COLO829 (cell line): ENCODE measurements around the gene FNIP1.
"Not testable (repeated sequence)": the region's sequence is repeated elsewhere in the genome, so short reads cannot be mapped to it uniquely, and the experiment has no call there.

Experiments
- DNase-seq: peaks from one replicate; pipeline ENCODE4 v3.0.0; 2012; ENCODE audit warnings: low spot score

Gene FNIP1

DNA sequence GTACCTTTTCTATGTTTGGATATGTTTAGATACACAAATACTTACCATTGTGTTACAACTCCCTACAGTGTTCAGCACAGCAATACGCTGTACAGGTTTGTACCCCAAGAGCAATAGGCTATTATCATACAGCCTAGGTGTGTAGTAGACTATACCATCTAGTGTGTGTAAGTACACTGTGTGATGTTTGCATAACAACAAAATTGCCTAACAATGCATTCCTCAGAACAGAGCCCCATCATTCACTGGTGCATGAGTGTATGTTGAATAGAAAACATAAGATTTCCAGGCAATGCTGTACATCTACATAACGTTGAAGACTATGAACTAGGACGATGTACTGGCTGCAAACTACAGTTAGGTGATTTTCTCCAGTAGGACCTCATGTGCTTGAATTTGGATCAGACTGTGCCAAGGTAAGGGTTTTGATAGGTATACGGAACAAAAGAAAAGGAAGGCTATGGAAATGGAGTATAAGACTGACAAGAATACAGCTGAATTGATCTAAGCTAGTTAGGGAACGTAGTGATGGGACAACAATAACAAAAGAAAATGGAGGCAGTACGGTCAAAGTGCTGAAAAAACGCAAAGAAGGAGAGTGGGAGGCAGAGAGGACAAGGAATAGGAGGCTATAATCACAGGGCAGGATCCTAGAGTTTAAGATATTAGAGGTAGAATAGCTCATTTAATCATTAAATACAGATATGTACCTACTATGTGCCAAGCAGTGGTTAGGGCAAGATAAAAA lies 46.9 kb downstream of the FNIP1 start:
- DNase-seq: no peak

DNA sequence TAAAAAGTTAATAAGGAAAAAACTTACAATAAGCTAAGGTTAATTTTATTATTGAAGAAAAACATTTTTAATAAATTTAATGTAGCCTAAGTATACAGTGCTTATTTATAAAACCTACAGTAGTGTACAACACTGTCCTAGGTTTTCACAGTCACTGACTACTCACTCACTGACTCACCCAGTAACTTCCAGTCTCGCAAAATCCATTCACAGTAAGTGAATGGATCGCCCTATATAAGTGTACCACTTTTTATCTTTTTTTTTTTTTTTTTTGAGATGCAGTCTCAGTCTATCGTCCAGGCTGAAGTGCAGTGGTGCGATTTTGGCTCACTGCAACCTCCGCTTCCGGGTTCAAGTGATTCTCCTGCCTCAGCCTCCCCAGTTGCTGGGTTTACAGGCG lies 47.7 kb downstream of the FNIP1 start:
- no peak for DNase-seq

DNA sequence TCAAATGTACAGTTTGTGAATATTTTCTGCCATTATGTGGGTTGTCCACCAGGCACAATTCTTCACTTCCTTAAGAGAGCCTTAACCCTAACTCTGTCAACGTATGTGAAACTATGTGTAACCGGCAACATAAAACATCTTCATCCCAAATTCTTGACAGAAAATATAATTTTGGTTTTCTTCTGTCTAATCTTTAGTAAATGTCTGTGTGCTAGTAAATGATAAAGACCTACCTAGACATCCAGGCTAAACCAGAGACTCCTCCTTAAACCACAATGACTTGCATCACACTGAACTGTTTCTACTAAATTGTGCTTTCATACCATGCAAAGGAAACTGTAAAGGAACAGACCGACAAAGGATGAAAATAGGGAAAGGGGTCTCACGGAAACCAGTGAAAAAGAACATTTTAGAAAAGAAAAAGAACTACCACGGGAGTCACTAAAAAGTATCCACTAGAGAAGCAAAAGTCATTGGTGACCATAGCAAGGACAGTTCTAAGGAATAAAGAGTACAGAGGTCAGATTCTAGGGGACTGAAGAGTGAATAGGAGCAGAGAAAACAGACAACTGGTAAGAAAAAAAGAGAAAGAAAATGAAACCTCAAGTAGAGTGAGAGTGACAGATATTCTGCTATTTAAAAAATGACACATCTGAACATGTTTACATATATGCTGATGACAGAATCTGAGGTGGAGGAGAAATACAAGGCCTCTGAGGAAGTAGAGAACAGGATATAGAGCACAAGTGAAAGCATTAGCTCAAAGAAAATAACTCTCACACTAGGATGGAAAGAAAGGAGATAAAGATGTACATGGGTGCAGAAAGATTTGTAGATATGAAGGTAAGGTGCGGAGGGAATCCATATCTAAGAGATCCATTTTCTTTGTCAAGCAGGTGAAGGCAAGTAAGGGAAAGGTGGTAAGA lies 49.4 kb downstream of the FNIP1 start:
- DNase-seq: no peak

DNA sequence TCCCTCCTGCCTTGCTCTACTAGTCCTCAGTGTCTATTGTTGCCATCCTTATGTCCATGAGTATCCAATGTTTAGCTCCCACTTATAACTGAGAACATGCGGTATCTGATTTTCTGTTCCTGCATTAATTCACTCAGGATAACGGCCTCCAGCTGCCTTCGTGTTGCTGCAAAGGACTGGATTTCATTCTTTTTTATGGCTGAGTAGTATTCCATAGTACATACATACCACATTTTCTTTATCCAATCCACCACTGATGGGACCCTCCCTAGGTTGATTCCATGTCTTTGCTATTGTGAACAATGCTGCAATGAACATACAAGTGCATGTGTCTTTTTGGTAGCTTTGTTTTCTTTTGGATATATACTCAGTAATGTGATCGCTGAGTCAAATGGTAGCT lies 50.4 kb downstream of the FNIP1 start:
- DNase-seq: no peak

DNA sequence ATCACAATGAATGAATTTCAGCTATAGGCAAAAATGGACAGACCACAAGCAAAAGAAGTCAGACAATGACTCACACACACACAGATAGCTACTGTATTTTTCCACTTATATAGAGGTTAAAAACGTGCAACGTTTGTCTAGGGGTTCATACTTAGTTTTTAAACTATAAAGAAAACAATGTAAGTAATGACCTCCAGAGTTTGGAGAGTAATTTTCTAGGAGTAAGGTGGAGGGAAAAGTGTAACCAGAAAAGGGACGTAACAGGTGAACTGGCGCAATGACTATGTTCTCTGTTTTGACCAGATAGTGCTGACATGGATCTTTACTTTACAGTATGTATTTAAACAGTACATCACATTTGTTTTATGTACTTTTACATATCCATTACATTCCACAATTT lies 51.1 kb downstream of the FNIP1 start:
- DNase-seq: no peak

DNA sequence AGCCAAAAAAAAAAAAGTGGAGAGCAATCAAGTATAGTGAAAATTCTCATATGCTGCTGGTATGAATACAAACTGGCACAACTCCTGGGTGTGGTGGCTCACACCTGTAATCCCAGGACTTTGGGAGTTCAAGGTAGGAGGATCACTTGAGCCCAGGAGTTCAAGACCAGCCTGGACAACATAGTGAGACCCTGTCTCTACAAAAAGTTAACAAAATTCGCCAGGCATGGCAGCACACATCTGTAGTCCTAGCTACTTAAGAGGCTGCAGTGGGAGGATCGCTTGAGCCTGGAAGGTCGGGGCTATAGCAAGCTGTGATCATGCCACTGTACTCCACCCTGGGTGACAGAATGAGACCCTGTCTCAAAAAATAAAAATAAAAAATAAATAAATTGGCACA lies 51.7 kb downstream of the FNIP1 start:
- DNase-seq: no peak

DNA sequence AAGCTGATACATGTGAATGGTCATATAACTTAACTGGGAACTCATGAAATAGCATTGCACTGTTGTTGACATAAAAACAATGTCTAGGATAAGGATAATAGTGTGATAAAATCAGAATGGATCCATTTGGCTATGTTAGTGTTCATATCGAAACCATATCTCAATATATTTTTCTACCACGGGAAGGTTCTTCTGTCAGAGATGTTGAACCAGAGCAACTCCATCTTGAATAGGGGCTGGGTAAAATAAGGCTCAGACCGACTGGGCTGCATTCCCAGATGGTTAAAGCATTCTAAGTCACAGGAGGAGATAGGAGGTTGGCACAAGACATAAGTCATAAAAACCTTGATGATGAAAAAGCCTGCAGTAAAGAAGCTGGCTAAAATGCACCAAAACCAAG lies 56.3 kb downstream of the FNIP1 start:
- no peak for DNase-seq

DNA sequence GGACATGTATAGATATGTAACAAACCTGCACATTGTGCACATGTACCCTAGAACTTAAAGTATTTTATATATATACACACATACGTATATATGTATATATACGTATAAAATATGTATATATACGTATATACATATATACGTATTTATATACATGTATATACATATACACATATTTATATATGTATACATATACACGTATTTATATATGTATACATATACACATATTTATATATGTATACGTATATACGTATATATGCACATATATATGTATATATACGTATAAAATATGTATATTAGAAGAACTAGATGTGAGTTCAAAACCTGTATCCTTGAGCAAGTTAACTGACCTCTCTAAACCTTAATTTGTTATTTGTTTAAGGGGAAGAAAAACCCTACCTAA lies 61.4 kb downstream of the FNIP1 start:
- DNase-seq: no peak

DNA sequence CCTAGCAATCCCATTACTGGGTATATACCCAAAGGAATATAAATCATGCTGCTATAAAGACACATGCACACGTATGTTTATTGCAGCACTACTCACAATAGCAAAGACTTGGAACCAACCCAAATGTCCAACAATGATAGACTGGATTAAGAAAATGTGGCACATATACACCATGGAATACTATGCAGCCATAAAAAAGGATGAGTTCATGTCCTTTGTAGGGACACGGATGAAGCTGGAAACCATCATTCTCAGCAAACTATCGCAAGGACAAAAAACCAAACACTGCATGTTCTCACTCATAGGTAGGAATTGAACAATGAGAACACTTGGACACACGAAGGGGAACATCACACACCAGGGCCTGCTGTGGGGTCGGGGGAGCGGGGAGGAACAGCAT lies 61.9 kb downstream of the FNIP1 start:
- not testable (repeated sequence) for DNase-seq

DNA sequence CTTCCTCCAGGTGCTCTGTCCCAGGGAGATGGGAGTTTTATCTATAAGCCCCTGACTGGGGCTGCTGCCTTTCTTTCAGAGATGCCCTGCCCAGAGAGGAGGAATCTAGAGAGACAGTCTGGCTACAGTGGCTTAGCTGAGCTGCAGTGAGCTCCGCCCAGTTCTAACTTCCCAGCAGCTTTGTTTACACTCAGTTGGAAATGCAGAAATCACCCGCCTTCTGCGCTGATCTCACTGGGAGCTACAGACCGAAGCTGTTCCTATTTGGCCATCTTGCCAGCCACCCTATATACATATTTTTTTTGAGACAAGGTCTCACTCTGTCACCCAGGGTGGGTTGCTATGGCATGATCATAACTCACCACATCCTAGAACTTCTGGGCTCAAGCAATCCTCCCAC lies 67.5 kb downstream of the FNIP1 start:
- DNase-seq: not testable (repeated sequence)

DNA sequence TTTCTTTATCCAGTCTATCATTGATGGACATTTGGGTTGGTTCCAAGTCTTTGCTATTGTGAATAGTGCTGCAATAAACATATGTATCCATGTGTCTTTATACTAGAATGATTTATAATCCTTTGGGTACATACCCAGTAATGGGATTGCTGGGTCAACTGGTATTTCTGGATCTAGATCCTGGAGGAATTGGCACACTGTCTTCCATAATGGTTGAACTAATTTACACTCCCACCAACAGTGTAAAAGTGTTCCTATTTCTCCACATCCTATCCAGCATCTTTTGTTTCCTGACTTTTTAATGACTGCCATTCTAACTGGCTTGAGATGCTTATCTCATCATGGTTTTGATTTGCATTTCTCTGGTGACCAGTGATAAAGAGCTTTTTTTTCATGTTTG lies 72.7 kb downstream of the FNIP1 start:
- not testable (repeated sequence) for DNase-seq

DNA sequence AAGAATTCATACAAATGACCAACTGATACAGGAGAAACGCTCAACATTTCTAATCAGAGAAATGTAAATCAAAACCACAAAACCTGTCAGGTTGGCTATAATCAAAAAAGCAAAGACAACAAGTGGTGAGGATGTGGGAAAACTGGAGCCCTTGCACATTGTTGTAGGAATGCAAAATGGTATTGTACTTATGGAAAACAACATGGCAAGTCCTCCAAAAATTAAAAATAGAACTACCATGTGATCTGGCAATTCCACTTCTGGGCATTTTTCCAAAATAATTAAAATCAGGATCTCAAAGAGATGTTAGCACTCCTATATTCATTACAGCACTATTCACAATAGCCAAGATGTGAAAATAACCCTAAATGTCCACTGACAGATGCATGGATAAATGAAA lies 76.1 kb downstream of the FNIP1 start:
- no peak for DNase-seq

DNA sequence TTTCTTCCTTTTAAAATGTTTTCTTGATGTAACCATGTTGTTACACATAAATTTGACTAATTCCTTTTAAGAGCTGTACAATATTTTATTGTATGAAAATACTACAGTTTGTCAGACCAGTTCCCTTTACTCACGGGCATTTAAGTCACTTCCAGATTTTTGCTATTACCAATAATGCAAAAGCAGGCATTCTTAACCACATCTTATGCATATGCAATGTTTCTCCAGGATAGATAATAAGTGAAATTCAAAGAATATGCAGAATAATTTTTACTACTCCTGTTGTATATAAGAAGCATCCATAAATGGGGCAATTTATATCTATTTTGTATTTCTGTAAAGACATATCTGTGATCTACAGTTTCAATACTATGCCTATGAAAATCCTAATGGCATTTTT lies 77.3 kb downstream of the FNIP1 start:
- DNase-seq: no peak

DNA sequence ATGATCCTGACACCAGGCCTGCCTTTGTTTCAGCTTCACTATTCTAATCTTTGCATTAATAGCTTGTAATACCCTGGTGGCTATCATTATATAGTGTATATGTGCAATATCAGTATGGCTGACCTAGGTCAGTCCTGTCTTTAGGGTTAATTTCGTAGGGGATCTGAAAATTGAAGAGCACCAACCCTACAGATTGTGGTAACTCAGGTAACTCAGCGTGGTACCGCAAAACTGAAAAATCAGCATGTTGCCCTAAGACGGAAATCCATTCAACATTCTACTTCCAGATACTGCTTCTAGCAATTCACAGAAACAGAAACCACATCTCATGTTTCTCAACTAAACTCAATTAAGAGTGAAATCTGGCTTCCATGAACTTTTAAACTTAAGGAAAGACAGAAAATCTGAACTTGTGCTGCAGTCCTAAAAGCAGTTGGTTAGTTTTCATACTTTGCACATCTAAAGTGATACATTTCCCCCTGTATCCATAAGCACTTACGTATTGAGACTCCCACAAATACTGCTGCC lies 78.3 kb downstream of the FNIP1 start:
- DNase-seq: no peak

DNA sequence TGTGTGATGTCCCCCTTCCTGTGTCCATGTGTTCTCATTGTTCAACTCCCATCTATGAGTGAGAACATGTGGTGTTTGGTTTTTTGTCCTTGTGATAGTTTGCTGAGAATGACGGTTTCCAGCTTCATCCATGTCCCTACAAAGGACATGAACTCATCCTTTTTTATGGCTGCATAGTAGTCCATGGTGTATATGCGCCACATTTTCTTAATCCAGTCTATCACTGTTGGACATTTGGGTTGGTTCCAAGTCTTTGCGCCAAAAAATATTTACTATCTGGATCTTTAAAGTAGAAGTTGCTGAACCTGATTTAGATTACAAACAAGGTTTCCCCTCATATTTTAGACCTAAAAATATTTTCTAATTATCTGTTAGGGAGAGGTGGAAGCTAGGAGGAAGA lies 79.7 kb downstream of the FNIP1 start:
- DNase-seq: not testable (repeated sequence)

DNA sequence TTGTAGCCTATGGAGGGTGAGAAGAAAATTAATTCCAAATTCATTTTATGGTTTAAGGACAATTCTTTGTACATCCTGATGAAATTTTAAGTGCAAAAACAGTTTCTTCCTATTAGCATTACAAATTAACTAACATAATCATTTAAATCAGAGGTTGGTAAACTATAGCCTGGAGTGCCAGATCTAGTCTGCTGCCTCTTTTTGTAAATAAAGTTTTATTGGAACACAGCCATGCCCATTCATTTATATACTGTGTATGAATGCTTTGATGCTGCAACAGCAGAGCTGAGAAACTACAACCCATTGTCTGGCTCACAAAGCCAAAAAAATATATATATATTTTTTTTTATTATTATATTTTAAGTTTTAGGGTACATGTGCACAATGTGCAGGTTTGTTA lies 80.2 kb downstream of the FNIP1 start:
- DNase-seq: no peak

DNA sequence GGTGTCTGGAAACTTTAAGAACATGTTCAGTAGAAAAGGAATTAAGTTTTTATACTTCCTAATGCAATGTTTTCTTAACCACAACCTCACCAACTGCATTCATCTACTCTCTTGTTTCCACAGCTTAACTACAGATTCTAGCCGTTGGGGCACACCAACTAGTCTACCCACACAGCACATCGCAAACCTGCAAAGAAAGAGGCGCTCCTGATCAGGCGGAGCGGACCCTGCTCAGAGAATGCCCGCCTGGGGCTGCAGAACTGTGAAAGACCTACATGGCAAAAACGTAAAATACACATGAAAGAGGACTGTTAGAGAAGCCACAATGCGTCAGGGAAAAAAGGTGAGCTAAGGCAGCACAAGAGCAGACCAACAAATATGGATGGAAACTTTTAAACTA lies 86.4 kb downstream of the FNIP1 start:
- DNase-seq: no peak

DNA sequence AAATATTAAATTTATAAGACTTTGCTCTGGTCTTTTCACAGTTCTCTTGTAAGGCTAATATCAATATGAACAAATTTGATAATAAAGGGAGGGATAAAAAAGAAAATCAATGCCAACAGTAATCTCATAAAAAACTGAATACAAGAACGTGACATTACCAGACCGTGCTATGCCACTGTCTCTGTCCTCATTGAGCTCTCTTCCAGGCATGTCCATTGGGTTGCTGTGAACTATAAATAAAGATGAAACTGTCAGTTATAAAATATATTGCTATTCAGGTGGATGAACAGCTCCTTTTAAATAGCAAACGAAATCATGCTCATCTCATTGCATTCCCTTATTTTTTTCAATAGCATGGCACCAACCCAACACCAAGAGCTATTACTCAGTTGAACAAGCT lies 87.8 kb downstream of the FNIP1 start:
- no peak for DNase-seq

DNA sequence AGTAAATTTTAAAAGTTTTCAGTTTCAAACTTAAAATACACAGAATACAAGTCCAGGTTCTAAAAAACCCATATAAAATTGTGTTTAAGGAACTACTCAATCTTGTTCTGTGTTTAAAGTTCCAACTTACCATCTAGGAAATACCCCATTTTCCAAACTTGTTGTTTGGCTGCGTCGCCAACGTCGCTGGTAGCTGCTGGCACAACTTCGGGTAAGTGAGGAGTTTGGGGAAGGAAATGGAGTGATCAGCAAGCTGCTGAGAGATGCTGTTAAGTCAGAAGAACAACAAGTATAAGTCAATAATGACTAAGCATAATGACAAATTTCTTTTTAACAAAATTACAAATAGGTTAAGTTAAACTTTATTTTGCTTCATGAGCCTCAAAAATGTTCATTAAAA lies 90.5 kb downstream of the FNIP1 start:
- DNase-seq: no peak

DNA sequence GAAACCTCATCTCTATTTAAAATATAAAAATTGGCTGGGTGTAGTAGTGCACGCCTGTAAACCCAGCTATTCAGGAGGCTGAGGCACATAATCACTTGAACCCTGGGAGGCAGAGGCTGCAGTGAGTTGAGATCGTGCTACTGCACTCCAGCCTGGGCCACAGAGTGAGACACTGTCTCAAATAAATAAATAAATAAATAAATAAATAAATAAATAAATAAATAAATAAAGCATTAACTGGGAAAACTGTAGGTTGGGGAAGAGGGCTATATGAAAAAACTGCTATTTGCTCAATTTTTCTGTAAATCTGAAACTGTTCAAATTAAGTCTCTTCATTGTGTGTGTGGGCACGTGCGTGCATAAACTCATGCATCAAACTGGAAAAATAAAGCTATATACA lies 101.9 kb downstream of the FNIP1 start:
- DNase-seq: no peak

DNA sequence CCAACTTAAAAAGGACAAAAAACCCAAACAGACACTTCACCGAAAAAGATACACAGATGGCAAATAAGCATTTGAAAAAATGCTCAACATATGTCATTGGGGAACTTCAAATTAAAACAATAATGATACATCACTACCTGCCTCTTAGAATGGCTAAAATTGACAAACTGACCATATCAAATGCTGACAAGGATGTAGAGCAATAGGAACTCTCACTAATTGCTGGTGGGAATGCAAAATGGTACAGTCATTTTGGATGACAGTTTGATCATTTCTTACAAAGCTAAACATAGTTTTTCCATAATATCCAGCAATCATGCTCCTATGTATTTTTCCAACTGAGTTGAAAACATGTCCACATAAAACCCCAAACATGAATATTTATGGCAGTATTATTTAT lies 102.9 kb downstream of the FNIP1 start:
- no peak for DNase-seq

DNA sequence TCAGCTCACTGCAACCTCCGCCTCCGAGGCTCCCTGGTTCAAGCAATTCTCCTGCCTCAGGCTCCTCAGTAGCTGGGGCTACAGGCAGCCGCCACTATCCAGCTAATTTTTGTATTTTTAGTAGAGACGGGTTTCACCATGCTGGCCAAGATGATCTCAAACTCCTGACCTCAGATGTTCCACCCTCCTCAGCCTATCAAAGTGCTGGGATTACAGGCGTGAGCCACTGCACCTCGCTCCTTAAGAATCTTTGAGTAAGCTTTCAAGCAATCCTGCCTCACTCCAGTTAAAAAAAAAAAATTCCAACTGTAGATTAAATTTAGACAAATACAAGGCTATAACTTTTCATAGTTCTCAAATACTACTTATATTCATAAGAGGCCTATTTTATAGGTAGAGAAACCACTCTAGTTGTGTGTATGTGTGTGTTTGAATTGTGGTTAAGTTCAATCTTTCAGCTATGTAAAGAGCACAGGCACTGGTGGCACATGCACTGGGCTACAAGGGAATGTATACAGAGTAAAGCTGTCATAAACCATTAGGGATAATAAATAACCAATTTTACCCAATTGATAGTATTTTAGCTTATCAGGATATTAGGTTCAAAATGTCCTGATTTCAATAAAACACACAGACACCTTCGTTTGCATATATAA lies 111.2 kb downstream of the FNIP1 start:
- DNase-seq: no peak

DNA sequence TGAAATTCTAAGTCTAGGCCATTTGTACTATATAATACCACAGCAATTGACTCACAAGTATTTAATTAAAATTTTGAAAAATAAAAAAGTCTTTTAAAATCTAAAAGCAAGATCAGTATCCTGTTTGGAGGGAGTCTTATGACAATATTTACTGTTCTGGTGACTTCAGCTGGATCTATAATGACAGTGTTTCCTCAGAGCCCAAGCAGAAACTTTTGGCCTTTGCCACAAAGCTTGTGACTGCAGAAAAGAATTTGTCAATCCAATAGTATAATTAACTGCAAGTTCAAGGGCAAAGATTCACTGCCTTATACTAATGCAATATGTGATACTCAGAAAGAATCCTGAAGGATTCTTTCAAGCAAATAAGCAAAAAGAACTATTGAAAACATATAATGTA lies 112.2 kb downstream of the FNIP1 start:
- DNase-seq: no peak
